Activated CD4-positive, alpha-beta T cell treated with anti-CD3 and anti-CD28 coated beads, Interleukin-2, Interleukin-4, amounts not matched to agents 100 ng/mL and 50 ng/mL, durations not matched to agents 16 hours and 8 hours (primary cell): ENCODE measurements around the gene ST3GAL5.
"Not testable (repeated sequence)": the region's sequence is repeated elsewhere in the genome, so short reads cannot be mapped to it uniquely, and the experiment has no call there.

Experiments used
- DNase-seq: peaks from one replicate; pipeline ENCODE4 v3.0.0-alpha.2; 2020; ENCODE audit warnings: low spot score

ST3GAL5 gene

DNA sequence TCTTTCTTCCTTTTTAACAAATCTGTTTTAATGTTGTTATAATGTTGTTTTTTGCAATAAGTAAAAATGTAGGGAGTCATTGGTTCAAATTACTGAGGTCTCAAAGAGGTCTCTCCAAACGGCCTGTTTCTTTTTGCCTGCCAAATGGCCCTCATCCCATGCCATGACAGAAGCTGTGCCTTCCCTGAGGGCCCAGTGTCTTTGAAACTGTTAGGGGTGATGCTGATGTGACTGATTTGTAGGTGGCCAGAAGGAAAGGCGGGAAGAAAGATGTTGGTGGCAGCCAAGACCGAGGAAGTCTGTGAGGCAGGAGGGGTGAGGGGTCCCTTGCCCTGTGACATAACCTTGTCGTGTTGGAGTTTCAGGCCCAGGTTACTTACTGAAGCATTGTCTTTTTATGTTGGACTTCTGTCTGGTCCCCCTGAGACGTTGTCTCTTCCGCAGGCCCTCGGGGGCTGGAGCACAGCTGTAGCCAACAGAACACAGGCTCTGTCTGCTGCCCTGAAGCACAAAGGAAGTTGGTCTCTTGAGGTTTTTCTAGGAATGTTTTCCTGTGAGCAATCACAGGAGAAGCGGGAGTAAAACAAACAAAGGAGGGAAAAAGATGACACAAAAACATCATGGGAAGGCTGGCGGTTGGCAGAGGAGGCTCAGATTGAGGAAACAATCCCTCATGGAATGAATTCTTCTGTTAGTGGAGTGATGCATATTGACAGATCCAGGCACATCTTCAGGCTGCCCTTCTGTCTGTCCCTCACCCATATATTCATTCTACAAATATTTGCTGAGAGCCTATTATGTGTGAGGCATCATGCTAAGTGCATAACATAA is 4.9 kb upstream of the ST3GAL5 start:
- no peak for DNase-seq

DNA sequence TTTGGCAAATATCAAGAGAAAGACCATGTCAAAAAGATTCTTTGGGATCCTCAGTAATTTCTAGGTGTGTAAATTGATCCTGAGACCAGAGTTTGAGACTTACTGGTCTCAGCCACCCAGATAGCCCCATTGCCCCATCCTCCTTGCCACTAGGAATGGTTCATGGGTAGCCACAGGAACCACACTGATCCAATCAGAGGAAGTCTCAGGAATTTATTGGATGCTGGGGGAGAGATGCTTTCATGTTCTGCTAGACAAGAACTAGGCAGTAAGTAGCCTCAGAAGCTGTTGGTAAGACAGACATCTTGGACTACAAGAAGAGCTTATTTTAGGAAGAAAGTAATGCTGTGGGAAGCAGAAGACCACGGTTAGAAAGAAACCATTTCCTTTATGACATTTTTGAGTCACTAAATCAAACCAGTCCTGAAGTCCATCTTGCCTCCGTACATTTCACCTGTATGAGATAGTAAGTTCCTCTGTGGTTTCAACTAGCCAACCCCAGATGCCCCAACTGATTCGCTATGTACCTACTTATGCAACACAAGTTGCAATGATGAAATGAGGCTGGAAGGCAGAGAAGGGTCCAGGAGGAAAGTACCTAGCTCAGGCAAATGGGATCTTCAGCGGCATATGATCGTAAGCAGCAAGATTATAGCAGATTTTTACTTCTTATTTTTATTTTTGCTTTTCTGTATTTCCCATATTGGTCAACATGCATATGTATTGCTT is 3.6 kb upstream of the ST3GAL5 start:
- no peak for DNase-seq

DNA sequence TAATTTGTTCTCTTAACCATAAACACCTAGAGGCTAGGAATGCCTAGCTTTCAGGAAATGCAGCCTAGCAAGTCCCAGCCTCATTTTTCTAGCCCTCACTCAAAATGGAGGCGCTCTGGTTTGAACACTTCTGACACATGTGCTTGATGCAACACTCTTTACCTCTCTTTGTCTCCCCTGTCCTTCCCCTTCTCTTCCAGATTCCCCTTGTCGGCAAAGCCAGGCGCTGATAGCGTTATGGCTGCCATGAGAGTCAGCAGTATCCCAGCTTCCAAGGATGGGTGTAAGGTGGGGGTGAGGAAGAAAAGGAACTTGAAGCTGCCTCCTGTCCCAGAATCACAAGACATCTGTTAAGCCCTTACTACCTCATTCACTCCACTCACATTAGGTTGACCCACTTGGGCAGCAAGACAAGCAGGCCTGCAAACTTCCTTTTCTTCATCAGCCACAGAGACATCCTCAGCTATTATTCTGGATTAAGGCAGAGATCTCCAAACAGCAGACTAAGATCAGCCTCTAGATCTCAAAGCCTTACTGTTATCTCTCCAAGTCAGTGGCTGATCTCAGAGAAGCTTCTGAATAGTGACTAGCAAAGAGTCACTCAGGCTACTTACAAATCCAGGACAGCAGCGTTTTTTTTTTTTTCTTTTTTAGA is 1.9 kb upstream of the ST3GAL5 start:
- DNase-seq, result no peak

DNA sequence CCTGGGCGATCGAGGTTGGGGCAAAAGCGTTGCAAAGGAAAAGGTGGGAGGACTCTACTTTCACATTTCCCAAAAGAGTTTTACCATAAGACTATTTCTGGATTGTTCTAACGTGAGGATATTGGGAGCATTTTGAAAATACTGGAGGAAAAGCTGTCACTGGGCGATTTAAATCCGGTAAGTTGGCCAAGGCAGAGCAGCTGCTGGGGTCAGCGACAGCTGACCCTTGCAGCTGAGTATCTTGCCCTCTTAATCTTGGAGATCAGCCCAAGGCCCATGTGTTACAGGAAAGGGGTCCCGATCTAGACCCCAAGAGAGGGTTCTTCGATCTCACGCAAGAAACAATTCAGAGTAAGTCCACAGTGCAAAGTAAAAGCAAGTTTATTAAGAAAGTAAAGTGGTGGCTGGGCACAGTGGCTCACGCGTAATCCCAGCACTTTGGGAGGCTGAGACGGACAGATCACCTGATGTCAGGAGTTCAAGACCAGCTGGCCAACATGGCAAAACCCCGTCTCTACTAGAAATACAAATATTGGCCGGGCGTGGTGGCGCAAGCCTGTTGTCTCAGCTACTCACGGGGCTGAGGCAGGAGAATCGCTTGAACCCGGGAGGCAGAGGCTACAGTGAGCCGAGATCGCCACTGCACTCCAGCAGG is 964 bp upstream of the ST3GAL5 start:
- no peak for DNase-seq

DNA sequence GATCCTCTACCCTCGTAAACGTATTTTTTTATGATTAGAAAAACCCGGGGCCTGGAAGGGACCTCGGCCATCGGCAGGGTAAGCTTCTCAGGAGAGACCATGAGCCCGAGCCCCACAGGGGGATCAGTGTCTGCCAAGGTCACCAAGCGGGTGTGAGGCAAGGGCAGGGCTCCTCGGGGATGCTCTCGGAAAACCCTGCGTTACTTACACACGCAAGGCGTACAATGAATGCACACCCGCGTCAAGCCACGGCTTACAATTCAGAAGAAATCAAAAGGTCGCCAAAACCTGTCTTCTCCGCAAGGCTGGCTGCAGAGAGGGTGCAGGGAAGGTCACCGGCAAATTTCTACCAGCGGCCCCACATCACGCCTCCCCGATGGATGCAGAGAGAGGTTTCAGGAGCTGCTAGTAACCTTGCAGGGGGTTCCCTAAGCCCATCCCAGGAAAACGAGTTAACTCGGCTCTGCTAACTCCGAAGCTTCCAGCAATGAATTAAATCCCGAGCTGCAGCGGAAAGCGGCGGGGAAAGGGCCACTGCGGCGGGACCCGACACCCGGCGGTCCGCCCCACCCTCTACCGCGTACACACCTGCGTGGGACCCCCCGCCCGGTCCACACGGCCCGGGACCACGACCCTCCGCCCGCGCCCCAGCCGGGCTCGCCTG is 638 bp downstream of the ST3GAL5 start:
- peak; percentile 33 for DNase-seq

DNA sequence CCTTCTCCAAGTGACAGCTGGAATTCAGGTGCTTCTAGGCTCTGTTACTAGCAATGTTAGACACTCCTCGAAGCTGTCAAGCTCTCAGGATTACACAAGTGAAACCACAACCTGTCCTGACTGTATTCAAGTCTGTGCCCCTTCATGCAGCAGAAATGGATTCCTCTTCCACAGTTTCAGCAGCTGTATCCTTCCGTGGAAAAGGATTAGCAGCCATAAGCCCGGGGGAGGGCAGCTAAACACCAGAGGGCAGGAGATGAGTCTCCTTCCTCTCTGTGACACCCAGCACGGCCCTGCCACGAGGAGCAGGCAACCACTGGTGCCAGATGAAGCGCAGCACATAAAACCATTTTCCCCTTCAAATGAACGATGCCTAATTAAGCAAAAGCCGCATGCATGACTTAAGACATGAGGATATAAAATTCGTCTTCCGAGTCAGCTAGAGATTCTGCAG is 1.2 kb downstream of the ST3GAL5 start:
- peak; percentile 45 for DNase-seq

DNA sequence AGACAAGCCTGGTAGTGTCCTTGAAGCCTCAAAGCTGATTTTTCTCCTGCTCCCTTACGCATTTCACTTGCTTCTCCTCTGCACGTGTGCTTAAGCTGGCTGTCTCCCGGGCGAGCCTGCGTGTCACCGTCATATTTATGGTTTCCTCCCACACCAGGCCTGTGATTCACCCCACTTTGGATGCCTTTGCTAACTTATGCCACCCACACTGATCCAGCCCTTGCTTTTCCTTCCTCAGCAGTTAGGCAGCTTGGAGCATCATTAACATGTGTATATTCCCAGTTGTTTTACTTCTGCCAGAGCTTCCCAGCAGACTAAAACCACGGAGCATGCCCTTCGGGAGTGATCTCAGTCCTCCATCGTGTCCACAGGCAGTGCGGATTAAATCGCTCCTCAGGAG is 2.2 kb downstream of the ST3GAL5 start:
- no peak for DNase-seq

DNA sequence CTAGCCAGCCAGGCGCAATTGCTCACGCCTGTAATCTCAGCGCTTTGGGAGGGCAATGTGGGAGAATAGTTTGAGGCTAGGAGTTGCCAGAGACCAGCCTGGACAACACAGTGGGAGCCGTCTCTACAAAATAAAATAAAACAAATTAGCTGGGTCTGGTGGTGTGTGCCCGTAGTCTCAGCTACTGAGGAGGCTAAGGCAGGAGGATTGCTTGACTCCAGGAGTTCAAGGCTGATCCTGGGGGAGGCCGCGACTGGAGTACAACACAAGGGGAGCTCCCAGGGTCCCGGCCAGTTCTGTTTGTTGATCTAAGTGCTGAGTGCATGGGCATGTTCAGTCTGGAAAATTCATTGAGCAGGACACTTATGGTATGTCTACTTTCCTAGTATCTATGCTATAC is 2.6 kb downstream of the ST3GAL5 start:
- DNase-seq, result no peak

DNA sequence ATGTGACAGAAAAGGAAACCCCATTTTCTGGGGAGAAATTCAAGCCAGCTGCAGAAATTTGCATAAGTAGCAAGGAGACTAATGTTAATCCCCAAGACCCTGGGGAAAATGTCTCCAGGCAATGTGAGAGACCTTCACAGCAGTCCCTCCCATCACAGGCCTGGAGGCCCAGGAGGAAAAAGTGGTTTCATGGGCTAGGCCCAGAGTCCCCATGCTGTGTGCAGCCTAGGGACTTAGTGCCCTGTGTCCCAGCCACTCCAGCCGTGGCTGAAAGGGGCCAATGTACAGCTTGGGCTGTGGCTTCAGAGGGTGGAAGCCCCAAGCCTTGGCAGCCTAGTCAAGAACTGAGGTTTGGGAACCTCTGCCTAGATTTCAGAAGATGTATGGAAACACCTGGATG is 7.0 kb downstream of the ST3GAL5 start:
- not testable (repeated sequence) for DNase-seq

DNA sequence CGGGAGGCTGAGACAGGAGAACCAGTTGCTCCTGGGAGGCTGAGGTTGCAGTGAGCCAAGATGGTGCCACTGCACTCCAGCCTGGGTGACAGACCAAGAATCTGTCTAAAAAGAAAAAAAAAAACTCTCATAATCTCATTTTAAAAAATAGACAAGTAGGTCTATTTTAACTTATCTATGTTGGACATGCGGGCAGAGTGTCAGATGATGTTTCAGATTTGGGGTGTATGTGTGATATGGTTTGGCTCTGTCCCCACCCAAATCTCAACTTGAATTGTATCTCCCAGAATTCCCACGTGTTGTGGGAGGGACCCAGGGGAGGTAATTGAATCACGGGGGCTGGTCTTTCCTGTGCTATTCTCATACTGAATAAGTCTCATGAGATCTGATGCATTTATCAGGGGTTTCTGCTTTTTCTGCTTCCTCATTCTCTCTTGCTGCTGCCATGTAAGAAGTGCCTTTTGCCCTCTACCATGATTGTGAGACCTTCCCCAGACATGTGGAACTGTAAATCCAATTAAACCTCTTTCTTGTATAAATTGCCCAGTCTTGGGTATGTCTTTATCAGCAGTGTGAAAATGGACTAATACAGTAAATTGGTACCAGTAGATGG is 8.0 kb downstream of the ST3GAL5 start:
- DNase-seq, result not testable (repeated sequence)

DNA sequence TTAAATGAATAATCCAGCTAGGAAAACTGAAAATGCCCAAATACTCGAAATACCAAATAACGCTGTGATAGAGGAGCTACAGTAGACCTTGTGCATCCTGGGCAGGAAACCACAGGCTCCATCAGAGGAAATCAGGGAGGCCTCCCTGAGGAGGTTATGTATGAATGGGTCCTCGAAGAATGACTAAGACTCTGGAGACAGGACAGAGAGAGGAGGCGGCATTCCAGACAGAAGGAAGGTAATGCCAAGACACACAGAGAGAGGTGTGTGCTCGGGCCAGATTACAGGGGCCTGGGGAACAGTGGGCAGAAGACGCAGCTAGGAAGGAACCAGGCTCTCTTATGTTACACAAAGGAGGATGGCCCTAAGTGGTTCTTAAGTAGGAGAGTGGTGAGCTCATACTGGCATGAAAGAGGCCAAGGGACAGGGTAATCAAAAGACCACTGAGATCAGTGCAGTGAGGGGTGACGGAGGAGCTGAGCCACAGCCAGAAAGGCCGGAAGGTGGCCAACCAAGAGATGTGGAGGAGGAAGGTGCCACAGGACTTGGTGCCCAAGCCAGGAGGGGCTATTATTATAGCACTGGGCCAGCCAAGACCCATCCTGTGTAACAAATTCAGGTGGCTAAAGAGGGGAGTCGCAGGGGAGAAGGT is 9.9 kb downstream of the ST3GAL5 start:
- DNase-seq, result no peak

DNA sequence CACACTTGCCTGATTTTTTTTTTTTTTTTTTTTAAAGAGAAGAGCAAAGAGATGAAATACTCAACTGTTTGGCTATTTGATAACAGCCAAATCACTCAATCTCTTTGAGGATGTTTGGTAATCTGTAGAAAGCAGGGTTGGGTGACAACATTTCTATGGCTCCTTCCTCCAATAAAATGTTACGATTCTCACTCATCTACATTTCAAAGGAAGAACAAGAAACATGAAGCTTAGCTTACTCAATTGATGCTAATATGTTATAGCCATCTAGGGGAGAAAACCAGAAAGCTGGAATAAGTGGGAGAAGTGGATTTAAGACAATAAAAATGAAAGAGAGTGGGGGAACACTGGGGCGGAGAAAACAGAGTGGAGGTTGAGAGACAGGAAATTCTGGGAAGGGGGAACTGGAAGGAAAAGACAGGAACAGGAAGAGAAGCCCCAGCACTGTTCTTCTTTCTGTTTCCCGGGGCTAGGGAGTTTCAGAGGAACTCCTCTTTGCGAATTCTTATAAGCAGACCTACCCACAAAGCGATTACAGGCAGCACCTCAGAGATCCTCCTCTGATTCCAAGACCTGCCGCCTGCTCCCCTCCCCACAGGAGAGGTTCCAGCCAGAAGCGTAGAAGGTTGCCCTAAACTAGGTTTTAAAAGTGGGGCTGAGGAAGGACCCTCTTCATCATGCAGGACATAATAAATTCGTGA is 13.3 kb downstream of the ST3GAL5 start:
- no peak for DNase-seq

DNA sequence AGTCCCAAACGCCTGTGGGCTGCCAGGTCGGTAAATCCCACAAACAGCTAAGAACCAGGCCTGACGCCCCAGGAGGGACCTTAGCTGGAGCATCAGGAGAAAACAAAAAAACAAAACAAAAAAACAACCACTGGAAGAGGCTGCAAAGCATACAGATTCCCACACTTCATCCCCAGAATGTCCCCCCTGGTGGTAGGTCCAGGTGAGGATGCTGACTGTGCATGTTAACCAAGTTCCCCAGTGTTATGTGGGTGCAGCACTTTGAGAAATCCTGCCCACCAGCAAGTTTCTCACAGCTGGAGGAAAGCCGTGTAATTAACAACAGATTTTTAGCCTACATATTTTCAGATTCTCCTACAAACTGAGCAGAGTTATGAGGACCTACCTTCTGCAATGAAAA is 15.1 kb downstream of the ST3GAL5 start:
- no peak for DNase-seq

DNA sequence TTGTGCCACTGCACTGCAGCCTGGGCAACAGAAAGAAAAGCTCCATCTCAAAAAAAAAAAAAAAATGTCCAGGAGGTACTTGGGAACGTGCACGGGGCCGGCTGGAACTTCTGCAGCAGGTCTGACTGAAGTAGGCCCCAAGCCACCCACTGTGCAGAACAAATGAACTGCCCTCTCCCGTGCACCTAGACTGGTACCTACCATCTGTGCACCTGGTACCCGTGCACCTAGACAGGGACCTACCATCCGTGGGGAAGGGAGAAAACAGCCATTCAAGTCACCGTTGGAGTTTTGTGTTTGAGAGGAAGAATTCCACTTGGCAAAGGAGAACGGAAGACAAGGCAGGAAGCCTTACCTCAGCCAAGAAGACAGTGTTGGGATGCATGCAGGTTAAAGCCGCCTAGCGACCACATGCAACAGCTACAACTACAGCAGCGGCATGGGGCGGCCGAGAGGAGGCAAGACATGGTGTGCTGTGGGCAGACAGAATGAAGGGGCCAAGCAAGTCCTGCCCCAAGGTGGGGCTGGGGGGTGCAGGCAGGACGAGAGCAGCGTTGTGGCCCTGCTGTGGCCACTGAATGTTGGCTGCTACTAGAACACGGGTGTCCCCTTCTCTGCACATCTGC is 16.1 kb downstream of the ST3GAL5 start:
- DNase-seq, result no peak

DNA sequence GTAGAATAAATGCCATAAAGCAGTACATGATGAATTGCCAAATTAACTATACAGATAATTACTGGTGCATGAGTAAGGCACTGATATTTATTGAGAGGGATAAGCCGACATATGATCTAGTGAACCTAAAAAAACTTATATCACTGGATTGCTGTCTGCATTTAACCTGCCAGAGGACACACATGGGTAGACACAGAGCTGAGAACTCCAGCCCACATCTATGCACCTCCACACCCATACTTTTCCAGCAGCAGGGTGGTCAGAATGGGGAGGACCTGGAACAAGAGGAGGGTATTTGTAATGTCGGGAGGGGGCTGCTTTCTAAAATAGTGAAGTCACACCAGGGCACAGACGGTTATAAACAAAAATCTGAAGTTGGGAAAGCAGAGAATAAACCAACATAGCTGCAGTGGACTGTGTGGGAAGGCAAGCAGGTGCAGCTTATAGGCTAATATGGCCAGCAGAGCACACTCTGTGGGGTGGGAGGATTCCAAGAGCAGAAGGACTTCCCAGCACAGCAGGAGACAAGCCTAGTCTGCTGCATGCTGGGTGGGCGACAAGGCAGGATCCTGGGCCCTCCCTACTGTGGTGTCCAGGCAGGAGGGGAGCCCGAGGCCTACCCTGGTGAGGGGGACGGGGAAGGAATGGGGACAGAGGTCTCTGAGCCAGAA is 17.2 kb downstream of the ST3GAL5 start:
- no peak for DNase-seq

DNA sequence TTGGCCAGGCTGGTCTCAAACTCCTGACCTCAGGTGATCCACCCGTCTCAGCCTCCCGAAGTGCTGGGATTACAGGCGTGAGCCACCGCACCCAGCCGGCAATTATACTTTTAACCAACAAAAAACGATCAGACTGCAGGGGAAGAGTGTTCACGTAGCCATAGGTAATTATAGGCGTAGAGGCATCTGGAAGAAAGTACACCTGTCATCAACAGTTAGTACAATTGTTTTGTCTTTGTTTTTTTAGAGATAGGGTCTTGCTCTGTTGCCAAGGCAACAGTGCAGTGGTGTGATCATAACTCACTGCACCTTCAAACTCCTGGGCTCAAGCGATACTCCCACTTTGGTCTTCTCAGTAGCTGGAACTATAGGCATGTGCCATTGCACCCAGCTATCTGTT is 20.0 kb downstream of the ST3GAL5 start:
- DNase-seq, result no peak

DNA sequence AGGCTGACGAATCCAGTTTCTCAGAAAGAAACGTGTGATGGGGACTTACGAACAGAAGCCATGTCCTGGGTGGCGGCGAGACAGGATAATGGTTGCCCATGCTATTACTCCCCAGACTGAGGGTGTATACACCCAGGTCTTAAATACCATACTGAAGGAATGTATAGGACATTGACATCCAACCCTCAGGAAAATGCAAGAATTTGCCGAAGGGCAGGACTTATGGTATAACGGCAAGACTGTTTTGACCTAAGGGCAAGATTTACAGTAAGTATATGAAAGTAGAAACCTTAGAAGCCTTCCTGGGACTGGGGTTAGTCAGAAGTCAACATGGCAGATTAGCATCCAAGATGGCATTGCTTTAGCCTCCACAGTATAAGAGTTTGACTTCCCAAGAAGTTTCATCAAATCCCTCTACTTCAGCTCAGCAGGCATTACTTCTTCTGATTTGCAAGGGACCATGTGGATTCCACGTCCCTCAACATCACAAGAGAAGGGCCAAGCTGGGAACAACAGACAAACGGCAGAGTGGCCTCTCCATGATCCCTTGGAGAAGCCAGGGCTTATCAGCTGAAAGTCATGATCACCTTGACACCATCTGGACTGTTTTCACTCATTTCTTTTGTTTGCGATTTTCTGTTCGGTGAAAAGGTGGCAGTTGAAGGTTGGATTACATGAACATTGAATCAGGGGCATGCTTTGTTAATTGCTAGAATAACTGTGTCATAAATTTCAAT is 21.1 kb downstream of the ST3GAL5 start:
- no peak for DNase-seq

DNA sequence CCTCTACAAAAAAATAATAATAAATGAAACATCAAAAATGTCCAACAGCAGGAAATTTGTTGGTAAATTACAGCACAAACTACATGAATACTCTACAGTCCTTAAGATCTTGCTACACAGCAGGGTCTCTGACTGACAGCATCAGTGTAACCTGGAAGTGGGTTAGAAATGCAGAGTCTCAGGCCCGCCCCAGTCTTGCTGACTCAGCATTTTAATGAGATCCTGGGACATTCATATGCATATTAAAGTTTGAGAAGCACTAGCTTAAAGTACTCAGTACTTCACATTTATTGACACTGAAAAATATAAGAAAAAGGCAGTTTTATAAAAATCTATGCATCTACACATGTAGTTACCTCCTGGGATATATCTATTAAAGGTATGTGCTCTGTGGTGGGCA is 21.7 kb downstream of the ST3GAL5 start:
- DNase-seq, result no peak
